ENCODE measurements around the gene SERPINB12. TPM values are rescaled to one million over a fixed set of nuclear protein-coding genes. Genes with fewer than 3 reads are reported as not detected.

Gene SERPINB12
- total RNA-seq, 1 donor from 2014 or later, result not detected

GRCh38 chr18:63550068-63550467 is 7.9 kb downstream of the SERPINB12 start:
- DNase-seq (ENCODE audit: low spot score) (no peak), ATAC-seq (no peak)

DNA sequence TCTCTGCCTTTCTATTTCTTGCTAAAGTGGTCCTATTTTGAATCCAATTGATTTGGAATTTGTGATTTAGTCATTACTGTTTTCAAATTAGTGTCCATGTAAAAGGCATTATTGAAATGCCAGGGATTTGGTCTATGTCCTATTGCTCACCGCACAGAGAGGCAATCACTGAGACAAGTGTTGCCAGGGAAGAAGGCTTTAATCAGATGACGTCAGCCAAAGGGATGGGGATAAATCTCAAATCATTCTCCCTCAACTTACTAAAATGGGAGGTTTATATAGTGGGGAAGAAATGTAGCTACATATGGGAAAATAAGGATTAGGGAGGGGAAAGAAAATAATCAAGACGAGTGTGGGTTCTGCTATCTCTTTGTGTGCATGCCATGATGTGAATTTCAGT is 9.6 kb downstream of the SERPINB12 start:
- DNase-seq (ENCODE audit: low spot score) (no peak), ATAC-seq (no peak)

- no peak for DNase-seq (ENCODE audit: low spot score)
- ATAC-seq, result no peak
Observed at GRCh38 chr18:63552581-63552980, 10.4 kb downstream of the SERPINB12 start.

DNA sequence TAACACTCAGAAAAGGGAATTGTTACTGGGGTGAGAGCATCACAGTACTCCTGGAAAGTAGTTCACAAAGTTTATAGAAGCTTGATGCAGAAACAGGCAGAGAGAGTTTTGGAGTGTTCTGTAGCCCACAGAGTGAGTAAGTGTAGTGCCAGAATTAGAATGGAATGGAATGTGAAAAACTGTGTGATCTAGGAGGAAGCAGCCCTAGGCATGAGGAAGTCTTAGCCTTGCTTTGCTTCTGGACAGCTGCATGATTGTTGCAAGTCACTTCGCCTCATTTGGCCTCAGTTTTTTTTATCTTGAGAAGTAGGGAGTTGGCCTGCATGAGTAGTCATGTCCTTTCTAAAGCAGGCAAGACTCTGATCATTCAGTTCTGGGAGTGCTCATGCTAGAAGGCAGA is 10.9 kb downstream of the SERPINB12 start:
- ATAC-seq (no peak), DNase-seq (ENCODE audit: low spot score) (no peak)

- no peak for ATAC-seq
- DNase-seq (ENCODE audit: low spot score), result no peak
Observed at GRCh38 chr18:63559567-63560491, 17.7 kb downstream of the SERPINB12 start.

GRCh38 chr18:63562284-63562683 is 20.1 kb downstream of the SERPINB12 start:
- ATAC-seq (no peak), DNase-seq (ENCODE audit: low spot score) (no peak)

DNA sequence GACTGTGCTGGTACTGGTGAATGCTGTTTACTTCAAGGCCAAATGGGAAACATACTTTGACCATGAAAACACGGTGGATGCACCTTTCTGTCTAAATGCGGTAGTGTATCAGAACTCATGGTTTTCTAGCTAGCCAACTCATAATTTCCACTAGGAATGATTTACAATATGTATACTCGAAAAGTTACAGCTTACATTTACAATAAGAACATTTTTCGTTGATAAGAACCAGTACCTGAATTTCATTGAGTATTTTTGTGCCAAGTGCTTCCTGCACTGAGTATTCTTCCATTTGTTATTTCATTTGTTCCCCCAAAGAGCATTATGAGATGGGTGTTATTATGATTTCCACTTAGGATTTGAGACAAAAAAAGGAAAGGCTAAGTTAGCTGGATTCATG is 21.9 kb downstream of the SERPINB12 start:
- ATAC-seq (no peak), DNase-seq (ENCODE audit: low spot score) (no peak)

GRCh38 chr18:63564561-63564960 is 22.4 kb downstream of the SERPINB12 start:
- DNase-seq (ENCODE audit: low spot score), result no peak
- ATAC-seq, result no peak

DNA sequence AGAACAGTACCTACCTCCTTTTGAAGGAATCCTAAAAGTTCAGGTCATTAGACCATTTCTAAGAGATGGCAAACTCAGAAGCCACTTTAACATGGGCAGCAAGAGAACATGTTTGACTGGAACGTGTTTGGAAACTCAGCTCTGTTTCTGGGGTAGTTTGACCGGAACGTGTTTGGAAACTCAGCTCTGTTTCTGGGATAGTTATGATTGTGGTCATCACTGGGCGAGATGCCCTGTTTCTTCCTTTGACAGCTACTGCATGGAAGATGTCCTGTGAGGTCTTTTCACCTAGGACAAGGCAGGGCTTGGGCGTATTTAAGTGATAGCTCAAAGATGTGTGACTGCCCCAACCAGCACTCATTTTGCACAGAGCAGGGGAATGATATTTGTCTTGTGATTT is 25.1 kb downstream of the SERPINB12 start:
- no peak for DNase-seq (ENCODE audit: low spot score)
- ATAC-seq, result no peak

GRCh38 chr18:63567825-63568224 is 25.7 kb downstream of the SERPINB12 start:
- ATAC-seq (no peak), DNase-seq (ENCODE audit: low spot score) (no peak)

- ATAC-seq, result no peak
- DNase-seq (ENCODE audit: low spot score), result no peak
Observed at GRCh38 chr18:63570721-63571120, 28.6 kb downstream of the SERPINB12 start.

DNA sequence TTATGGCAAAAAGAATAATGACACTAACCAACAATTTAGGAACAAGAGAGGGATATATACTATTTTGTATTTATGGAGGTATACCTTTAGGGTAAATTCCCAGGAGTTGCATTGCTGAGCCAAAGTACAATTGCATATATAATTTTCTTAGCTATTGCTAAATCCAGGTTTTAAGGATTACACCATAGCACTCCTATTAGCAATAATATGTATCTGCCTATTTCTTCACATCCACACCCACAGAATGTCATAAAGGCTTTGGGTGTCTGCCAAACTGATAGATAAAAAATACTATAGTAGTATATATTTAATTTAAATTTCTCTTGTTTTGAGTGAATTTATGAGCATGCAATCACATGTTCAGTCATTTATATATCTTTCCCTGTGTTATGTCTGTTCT is 33.5 kb downstream of the SERPINB12 start:
- ATAC-seq (no peak), DNase-seq (ENCODE audit: low spot score) (no peak)

DNA sequence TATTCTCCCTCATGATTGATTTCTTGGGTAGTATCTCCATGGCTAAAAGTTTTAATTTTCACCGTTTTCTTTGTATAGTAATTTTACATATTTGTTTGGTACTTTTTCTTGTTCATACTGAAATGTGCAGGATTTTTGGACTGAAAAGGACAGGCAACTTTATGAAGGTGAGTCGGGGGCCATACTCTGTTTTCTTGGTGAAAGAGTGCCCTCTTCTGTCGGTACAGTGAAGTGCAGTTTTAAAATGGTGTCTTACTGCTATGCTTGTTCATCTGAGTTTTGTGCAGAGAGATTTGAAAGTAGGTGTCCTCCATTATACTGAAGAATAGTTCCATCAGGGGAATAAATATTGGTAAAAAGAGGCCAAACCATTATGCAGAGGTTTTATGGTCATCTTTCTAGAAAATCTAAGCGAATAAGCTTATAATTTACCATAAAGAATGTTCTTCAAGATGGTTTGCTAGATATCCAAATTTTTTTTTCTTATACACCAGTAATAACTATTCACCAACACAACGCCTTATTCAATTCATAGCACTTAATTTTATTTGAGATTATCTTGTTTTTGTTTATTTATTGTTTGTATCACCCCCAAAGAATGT is 36.3 kb downstream of the SERPINB12 start:
- peak; percentile 69 for ATAC-seq
- no peak for DNase-seq (ENCODE audit: low spot score)

DNA sequence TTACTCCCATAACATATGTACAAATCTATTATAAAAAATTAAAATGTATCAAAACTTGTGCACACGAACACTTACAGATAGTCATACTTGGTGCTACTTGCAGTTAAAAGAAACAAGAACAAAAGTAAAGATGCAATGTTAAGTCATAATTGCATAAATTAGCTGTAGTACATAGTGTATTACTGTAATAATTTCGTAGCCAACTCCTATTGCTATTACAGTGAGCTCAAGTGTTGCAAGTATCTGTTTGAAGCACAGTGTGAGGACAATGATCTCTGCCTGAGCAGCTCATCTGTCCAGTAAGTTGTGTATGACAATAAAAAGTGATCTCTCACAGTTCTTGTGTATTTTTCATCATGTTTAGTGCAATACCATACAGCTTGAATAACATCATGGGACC is 37.4 kb downstream of the SERPINB12 start:
- ATAC-seq (no peak), DNase-seq (ENCODE audit: low spot score) (no peak)

DNA sequence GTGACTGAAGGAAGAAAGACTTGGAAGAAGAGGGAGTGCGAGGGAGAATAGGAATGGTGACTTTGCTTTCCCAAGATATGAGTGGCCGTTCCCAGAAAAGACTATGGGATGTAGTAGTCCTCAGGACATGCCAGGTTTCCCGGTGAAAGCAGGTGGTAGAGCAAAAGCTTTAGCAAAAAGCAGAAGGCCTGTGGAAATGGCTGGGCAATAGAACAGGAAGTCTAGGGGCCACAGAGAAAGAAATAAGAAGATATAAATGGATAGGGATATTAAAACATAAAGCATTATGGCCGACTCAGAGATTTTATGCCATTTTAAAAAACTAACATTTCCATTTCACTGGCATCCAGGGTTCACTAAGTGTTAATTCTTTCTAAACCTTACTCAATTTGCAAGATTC is 43.8 kb downstream of the SERPINB12 start:
- no peak for DNase-seq (ENCODE audit: low spot score)
- ATAC-seq, result no peak

- DNase-seq (ENCODE audit: low spot score), result no peak
- no peak for ATAC-seq
Observed at GRCh38 chr18:63586431-63586830, 44.3 kb downstream of the SERPINB12 start.

DNA sequence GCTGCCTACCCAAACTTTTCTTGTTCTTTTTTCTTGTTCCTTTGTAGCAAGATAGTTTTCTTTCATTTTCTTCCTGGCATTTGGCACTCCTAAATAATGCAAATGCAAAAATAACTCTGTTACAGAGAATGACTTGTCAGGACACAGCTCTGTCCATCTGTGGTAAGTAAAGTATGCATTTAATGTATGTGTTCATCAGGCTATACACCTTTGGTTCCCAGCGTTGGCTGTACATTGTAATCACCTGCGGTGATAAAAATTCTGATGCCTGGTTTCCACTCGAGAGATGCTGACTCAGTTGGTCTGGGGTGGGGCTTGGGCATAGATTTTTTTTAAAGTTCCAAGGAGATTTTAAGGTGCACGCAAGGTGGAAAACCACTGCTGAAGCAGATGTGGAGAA is 44.8 kb downstream of the SERPINB12 start, which contains the start of gene SERPINB13:
SERPINB13 (plus strand) TSS at position 378 of the 400 bp plus-strand sequence. CDS start 1,325 bp downstream, outside the sequence.
- ATAC-seq, result no peak
- DNase-seq (ENCODE audit: low spot score), result no peak

DNA sequence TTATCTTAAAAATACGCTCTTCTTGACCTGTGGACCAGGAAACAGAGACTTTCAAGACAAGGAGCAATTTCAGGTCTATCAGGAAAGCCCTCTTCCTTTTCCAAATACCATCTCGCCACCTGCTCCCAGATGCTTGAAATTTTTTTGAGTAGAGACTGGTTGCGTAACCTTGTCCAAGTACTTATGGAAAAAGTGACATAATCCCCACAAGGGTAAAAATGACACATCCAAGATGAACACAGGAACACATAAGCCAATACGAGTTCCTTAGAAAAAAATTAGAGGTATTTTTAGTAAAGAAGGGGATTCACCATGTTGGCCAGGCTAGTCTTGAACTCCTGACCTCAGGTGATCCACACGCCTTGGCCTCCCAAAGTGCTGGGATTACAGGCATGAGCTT is 46.7 kb downstream of the SERPINB12 start:
- DNase-seq (ENCODE audit: low spot score), result no peak
- no peak for ATAC-seq

- no peak for DNase-seq (ENCODE audit: low spot score)
- ATAC-seq, result no peak
Observed at GRCh38 chr18:63590373-63590772, 48.2 kb downstream of the SERPINB12 start.

DNA sequence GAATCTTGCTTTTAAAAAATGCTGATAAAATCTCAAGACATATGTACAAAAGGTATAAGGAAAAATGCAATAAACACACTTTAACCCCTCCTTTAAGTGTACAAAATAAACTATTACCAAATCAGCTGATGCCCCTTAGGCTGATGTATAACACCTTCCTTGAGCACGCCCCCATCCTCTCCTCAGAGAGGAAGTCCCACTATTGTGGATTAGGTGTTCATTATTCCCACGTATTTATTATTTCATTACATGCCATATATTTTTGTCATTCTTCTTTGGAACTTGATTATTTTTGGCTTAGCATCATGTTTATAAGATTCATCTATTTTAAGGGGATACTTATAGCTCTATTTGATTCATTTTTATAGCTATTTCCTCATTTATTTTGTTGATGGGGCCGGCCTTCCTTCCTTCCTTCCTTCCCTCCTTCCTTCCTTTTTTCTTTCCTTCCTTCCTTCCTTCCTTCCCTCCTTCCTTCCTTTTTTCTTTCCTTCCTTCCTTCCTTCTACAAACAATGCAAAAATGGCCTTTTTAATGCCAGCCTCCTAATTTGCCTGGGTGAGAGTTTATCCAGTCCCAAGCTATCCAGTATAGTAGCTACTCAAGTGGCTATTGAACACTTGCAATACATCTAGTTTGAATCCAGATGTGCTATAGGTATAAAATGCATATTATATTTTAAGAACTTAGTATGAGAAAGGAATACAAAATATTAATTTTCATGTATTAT is 49.0 kb downstream of the SERPINB12 start:
- DNase-seq (ENCODE audit: low spot score) (no peak), ATAC-seq (no peak)

DNA sequence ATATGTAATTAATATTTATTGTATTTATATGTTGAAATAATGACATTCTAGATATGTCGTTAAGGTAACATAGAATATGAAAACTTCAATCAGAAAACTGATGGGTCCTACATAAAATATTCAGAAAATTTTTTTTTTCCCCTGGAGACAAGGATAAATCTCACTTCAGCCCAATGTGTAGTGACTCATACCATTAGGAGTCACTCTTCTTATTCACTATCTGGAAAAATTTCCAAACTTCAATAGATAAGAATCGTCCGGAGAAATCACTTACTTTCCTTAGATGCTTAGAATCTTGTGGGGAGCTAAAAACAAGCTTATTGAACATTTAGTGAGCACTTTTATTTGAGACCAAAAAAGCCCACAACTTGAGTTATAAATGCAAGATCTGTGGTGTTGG is 49.6 kb downstream of the SERPINB12 start:
- no peak for DNase-seq (ENCODE audit: low spot score)

DNA sequence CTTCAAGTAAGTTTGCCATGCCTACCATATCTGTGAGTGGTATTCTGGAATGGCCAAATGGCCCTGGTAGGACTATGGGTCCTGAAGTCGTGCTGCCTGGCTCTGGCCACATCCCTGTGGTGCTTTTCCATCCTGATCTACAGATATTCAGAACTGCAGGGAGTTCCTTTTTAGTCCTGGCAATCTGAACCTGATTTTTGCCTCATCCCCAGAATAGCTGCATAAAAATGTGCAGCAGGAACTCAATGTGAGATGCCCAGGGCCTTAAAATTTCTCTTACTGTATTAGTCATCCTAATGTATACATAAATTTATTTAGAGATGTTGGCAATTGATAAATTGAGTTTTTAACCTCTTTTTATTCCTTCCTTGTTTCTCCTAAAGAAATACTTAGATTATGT is 50.3 kb downstream of the SERPINB12 start:
- no peak for ATAC-seq
- no peak for DNase-seq (ENCODE audit: low spot score)

More for the DNA sequence above, 49.6 kb downstream of the SERPINB12 start:
- ATAC-seq, result no peak
